K562 (cell line): Measurements from ENCODE around the gene ZNF275.
"Not testable (repeated sequence)": the region's sequence is repeated elsewhere in the genome, so short reads cannot be mapped to it uniquely, and the experiment has no call there.

Source experiments
- STAT5B ChIP-seq: fragments of 250-450 bp; sonication (Bioruptor Pico); IDR thresholded peaks from 2 replicates; pipeline ENCODE4 v1.8.0; 2021; ENCODE audit warnings: mild to moderate bottlenecking, inconsistent platforms
- USF1 ChIP-seq: sonication (generic); formaldehyde crosslinking; IDR thresholded peaks from 2 replicates; pipeline ENCODE4 v1.9.0; 2022; ENCODE audit warnings: mild to moderate bottlenecking, missing genetic modification reagents
- ZBTB33 ChIP-seq: sonication (generic); formaldehyde crosslinking; IDR thresholded peaks from 2 replicates; pipeline ENCODE4 v1.8.1; 2023; ENCODE audit warnings: mild to moderate bottlenecking, missing genetic modification reagents

- not testable (repeated sequence) for TF ChIP-seq STAT5B (CRISPR knock-in tag); USF1 (CRISPR knock-in tag); ZBTB33
Observed at GRCh38 chrX:153293485-153294071, 40.4 kb upstream of the ZNF275 start.
